Stimulated activated CD8-positive, alpha-beta memory T cell treated with anti-CD3 and anti-CD28 coated beads, Interleukin-15, amount 100 ng/mL, for 48 hours (primary cell): ENCODE data around the gene RTL10.

ENCODE experiments used
- DNase-seq, 2 donors: peaks; one replicate each; pipeline ENCODE4 v3.0.0-alpha.2; 2020; ENCODE audit warnings: low read depth in 2 of 2

RTL10 gene

GRCh38 chr22:19808873-19809478 lies 45.7 kb downstream of the RTL10 start:
- no peak for DNase-seq

GRCh38 chr22:19807914-19808872 lies 46.5 kb downstream of the RTL10 start:
- no peak for DNase-seq

GRCh38 chr22:19807161-19807913 lies 47.3 kb downstream of the RTL10 start:
- DNase-seq: no peak

GRCh38 chr22:19806213-19807160 lies 48.2 kb downstream of the RTL10 start:
- DNase-seq: no peak

GRCh38 chr22:19805821-19806212 lies 48.9 kb downstream of the RTL10 start:
- no peak for DNase-seq
